ENCODE data around the gene COL17A1.

The COL17A1 gene

DNA sequence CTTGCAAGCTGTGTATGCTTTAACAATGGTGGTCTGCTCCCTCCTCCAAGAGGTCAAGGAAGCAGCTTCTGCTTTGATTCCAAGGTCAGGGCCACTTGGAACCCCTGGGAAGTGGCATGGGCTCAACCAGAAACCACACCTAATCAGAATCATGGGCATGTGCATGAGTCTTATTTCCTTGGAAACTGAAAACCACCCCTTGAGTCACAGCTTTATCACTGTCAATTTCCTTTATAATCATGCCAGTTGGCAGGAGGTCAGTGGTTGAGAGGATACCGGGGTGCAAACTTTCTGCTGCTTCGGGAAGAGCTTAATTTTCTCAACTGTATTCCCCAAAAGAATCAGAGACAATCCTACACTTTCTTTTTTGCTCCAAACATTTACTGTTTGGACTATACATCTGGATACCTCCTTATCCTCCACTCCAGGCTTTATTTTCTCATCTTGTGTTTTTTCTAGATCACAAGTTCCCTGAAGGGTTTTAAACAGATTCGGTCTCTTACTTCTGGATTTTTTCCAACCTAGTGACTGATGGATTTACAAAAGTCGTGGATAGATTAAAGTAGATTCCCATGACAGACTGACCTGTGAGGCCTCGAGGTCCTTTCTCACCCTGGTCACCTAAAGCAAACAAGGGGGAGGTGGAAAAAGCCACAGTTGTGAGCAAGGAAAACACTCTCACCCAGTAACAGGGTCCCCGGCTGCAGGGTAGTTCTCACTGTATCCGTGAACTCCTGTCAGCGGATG, 36.0 kb downstream of the COL17A1 start:
- DNase-seq = no peak

DNA sequence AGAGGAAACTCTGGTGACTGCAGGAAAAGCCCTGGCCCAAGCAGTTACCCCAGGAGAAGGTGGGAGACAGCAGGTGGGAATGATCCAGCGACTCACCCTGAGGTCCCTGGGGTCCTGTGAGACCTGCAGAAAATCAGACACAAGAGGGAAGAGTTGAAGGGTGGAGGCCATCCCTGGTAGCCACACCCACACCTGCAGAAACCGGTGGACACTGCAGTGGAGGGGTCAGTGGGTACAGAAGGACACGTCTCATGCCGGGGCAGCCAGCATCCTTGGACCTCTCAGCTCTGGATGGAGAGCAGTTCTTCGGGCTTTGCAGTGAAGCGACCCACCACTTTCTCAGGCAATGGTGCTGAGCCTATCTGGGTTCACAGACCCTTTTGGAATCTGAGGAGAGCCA, 39.0 kb downstream of the COL17A1 start:
- no peak for DNase-seq

DNA sequence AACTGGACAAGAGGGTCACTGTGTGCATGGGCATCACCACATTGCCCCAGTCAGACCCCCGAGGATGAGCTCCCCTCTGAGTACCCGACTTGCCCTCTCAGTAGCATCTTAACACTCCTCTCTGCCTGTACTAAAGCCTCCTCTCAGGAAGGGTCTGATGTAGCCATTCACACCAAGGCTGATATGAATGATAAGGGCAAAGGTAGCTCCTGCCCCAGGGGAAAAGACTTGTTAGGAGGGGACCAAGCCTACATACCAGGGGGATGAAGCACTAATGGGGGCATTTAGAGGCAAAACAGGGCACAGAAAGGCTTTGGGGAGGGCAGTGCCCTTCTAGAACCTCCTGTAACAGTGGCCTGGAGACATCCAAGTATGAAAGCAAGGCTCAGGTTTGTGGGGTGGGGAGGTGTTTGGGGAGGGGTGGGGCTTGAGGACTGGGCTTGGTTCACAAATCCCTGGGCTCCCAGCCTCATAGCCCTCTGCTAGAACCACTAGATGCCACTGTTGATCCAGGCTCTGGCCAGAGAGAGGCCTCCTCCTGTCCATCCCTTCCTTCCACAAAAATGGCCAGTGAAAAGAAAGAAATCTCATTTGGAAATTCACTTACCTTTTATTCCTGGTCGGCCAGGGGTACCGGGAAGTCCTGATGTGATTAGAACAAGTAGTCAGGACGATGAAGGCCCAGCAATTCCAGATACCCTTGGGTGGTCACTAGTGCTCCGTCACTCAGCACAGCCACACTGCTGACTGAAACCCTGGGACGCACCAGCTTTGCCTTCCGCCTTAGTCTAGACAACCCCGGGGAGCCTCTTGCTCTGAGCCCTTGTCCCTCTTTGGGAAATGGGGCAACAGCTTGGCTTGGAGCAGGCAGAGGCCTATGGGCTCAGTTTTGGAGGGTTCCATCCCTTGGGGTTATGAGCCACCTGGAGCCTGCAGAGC, 40.3 kb downstream of the COL17A1 start:
- DNase-seq = no peak

DNA sequence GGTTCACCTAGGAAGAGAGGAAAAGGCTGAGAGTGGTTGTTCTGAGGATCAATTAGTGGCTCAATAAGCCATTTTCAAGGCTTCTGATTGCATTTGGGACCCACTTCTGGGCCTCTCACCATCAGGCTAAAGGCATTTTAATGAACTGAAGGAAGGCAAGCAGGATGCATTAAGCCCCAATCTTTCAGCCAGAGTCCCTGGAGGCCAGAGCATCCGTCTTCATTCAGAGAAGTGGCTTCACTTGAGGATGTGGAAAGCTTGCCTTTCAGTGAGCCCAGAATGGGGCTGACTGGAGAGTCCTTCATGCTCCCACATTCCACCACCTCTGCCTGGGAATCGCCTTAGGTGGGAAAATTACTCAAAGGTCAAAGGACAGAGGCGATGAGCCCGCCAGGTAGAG, 41.8 kb downstream of the COL17A1 start:
- no peak for DNase-seq

DNA sequence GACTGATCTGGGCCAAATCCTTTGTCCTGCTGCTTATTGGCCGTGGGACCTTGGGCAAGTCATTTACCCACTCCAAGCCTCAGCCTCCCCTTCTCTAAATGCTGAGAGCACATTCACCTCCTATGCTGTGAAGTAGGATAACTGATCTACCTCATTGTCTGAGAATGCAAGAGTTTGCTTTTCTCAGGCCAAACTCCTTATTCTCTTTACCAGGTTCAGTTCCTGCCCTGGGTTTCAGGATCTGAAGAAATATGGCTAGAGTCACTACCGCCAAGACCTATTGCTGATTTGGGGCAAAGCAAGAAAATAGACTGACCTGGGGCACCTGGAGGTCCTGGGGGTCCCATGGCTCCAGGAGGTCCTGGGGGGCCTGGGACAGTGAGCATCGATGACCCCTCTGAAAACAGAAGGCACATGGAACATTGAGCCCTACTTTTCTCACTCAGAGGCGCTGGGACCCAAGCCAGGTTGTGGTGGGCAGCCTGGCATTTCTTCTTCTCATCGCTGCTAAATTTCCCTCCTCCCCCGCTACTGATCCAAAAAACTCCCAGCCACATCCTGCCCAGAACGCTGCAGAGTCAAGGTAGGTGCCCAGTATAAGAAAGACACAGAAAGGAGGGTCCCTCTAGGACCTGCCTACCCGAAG, 42.4 kb downstream of the COL17A1 start:
- DNase-seq = no peak

DNA sequence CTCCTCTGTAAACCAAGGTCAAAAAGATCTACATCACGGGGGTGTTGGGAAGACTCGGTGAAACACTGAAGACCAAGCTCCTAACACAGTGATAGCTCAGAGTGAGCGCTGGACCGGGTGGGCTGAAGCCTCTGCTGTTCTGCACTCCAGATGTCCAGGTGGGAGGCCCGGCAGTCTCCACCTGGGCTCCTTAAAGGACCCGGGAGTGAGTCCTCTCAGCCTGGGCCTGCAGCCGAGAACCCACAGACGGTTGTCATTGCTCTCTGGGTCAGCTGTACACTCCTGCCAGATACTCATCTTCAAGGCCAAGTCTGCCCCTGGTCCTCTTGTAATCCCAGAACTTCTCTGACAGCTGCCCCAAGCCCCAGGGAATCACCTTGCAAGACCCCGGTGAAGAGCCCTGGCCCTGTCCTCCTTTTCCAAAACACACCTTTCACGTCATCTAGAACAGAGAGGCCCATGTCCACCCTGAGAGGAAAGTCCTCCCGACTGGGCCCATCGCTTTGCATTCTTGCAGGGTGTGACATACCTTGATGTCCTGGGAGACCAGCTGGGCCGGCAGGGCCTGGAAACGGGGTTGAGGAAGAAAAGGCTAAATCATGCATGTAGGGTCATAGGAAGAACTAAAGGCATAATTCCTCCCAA, 43.7 kb downstream of the COL17A1 start:
- DNase-seq = no peak

DNA sequence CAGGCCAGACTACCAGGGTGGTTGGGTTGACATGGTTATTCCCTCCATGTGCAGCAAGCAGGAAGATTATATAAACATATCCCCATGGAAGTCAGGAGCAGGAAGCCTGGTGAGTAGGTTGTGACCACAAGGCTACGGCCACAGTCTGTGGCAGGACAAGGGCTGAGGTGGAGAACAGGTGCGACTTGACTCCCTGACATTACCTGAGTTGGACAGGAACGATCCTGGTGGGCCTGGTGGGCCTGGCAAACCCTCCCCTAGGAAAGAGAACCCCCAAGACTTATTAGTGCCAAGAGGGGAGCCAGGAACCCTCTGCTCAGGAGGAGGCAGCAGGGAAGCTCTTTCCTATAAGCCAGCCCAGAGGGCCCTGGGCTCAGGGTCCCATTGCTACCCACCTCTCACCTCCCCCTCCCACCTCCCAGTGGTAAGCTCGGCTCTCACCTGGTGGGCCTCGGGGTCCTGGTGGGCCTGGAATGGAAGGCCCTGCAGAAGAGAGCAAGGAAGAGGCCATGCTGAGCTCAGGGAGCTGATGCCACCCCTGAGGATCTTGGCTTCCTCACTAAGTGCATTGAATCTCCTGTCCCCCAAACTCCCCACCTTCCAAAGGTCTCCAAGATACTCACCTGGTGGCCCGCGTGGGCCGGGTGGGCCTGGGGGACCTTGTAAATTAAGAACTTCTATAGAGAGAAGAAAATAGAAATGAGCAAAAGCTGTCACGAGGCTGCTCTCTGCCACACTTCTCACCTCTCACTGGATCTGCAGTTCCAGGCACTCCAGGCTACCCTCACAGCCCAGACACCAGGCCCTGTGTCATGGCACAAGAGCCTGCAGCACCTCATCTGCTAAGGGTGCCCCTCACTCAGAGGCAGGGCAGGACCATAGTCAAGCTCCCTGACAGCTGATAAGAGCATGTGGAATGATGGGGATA, 44.6 kb downstream of the COL17A1 start:
- no peak for DNase-seq

DNA sequence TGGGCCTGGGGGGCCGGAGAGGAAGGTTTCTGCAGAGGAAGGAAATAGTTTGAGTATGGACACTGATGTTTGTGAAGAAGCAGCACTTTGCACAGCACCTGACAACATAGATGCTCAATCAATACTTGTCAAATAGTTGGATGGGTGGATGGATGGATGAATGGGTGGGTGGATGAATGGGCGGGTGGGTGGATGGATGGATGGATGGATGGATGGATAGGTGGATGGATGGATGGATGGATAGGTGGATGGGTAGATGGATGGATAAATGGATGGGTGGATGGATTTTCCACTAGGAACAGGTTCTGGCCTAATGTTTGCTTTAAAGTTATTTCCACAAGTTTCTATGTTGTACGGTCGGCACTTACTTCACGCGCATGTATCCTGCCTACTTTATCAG, 45.3 kb downstream of the COL17A1 start:
- DNase-seq = no peak

DNA sequence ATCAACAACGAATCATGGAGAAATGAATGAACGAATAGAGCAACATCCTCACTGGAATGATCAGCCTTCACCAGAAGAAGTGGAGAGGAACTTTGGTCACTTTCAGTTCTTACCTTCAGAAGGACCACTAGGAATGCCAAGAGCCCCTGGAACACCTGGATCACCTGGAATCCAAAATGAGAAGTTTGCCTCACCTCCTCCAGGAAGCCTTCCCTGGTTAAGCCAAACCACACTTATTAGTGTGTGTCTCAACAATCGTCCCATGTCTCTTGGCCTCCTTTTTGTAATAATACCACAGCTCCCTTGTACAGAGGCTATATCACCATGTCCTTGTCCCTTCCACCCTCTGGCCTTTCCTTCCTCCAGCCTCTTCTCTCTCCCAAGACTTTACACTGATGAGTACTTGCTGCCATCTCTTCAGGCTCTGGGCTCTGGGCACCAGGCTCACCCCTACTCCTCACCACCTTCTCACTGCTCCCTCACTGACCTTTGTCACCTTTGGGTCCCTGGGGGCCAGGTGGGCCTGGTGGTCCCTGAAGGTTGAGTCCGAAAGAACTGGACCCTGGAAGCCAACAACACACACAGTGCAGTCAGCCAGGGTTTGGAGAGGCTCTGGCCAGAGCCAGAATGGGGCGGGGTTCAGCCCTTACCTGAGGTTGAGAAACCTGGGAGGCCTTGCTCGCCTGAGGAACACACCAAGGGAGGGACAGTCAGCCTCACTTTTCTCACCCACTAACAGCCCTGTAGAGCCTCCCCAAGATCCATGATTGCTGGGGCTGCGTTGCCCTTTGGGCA, 46.5 kb downstream of the COL17A1 start:
- no peak for DNase-seq

DNA sequence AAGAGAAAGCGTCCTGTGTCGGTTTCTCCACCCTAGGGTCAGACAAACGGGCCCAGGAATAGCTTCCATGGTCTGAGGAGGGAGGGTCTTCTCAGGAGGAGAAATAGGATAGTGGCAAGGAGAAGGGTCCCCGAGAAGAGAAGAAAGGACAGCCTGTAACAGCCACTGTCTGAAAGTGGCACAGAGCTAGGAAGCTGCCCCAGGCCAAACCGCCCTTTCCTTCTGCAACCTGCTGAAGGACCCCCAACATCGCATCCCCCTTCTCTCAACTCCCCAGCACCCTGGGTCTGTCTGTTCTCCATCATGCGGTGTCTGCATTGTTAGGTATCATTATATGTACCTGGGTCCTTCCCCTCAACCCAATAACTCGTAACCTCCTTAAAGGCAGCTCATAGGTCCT, 47.1 kb downstream of the COL17A1 start:
- DNase-seq = no peak

DNA sequence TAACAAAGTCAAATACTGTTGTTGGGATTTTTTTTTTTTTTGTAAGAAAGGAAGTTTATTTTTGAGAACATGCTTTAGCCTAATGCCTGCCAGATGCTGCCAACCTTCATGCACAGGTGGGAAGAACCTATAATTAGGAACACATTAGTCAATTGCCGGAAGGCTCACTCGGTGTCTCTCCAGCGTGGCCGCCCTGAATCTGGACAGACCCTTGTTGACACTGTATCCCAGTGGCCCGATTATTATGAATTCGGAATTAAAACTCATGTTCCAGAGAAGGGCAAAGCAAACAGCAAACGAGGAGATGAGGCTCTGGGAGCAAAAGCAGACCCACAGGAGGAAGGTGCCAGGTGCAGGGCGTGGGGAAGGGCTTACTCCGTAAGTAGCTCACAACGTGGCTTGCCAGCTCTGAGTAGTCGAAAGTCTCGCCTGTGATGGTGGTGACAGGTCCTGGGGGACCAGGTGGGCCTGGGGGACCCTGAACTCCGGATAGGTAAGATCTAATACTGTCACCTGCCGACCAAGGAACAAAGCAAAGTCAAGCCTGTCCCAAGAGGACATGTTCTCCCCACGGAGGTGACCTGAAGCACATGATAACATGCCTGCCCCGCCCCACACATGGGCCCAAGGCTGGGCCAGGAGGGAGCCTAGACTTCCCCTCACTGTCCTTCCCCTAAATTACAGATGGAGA, 48.3 kb downstream of the COL17A1 start:
- DNase-seq = no peak

DNA sequence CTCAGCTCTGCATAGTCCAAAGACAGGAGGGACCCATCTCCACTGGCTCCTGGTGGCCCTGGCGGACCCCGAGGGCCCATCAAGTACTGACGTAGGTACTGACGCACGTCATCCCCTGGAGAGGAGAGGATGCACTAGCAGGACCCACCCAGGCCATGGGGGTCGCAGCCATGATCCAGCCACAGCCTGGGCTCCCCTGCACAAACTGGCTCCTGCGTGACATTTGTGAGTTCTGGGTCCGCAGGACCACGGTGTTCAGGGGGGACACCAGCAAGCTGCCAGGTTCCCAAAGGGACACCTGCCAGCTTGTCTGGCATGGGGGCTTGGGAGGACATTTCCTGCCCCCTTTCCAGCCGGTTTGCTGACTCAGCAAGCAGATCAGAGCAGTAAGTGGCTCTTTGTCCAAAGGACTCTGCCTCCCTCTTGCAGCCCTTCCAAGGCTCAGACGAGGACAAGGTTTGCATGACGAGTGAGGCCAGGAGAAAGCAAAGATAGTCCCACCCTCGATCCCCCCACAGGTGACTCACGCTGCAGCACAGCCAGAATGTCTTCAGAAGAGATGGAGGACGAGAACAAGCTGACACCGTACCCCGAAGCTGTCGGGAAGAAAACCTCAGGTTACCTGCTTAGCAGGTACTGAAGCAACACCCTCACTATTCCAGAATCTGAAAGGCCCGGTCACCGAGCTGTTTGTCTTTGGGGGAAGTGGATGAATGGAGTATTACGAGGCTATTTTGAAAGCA, 49.0 kb downstream of the COL17A1 start:
- DNase-seq = no peak

DNA sequence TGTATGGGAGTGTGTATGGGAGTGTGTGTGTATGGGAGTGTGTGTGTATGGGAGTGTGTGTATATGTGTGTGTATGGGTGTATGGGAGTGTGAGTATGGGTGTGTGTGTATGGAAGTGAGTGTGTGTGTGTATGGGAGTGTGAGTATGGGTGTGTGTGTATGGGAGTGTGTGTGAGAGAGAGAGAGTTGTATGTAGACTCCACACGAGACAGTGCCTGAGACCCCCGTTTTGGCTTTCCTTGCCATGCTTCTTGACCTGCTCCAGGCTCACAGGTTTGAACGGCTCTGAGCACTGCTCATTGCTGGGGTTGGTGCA, 49.7 kb downstream of the COL17A1 start:
- DNase-seq = no peak

DNA sequence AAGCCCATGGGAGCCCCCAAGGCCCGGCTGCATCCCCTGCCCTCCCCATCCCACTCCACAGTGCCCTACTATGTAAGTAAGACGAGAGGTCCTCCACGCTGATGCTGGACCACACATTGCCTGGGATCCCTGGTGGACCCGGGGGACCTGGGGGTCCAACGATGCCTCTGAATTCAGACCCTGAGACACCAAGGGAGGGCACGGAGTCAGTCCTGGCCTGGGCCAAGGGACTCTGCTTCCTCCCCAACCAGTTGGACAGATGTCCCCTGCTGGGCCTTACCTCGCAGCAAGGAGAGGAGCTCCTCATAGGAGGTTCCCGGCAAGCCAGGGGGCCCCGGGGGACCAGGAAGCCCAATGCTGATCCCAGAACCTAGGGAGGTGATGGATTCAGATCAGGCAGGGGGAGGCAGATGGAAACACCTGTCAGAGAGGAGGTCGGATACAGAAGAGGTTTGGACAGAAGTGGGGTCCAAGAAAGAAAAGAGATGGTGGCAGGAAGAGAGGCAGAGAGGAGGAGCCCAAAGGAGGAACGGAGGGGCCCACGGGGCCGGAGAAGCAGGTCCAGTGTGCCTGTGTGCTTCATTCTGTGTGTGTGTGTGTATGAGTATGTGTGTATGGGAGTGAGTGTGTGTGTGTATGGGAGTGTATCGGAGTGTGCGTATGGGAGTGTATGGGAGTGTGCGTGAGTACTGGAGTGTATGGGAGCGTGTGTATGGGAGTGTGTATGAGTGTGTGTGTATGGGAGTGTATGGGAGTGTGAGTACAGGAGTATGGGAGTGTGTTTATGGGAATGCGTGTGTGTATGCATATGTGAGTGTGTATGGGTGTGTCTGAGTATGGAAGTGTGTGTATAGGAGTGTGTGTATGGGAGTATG, 50.2 kb downstream of the COL17A1 start:
- no peak for DNase-seq

DNA sequence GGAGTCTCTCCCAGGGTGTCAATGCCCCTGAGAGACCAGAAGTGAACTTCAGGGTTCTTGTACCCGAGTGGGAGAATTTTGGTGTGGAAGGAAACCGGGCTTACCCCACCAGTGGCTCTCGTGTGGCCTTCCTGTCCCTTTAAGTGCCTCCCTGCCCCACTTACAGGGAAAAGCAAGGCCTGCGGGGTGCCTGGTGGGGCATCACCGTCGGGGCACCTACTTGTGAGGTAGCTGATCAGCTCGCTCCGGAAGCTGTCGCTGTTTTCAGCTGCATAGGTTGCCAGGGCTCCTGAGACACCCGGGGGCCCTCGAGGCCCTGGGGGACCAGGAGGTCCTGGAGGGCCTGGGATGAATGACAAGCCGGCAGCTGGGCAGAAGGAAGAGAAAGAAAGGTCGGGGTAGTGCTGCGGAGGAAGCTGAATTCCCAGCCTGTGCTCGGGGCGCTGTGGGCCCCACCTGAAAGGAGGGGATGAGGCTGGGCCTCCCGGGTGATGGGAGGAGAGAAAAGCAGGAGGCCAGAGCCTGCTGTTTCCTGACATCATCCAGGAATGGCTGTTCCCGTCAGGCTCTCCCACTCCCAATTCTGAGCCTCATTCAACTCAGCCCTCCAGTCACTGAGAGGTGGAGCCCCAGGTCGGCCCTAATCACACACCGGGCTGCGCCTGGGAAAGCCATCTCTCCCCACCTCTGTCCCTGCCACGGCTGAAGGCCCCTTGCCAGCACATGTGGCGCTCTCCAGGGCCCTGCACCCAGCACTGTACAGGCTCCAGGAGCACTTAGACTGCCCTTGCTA, 51.1 kb downstream of the COL17A1 start:
- no peak for DNase-seq

DNA sequence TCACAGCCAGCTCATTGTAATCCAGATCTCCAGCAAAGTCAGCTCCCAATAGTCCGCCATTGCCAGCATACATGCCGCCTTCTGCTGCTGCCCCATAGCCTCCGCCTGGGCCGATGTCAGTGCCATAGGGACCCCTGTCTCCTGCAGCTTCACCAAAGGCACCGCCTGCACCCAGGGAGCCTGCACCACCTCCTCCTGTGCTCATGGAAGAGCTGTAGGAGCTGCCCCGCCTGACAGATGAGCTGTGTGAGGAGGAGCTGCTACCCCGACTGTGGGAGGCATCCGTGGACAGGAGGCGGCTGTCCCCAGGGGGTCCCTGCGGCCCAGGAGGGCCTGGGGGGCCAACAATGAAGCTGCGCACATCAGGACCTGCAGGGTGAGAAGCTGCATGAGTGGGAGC, 51.7 kb downstream of the COL17A1 start:
- no peak for DNase-seq

DNA sequence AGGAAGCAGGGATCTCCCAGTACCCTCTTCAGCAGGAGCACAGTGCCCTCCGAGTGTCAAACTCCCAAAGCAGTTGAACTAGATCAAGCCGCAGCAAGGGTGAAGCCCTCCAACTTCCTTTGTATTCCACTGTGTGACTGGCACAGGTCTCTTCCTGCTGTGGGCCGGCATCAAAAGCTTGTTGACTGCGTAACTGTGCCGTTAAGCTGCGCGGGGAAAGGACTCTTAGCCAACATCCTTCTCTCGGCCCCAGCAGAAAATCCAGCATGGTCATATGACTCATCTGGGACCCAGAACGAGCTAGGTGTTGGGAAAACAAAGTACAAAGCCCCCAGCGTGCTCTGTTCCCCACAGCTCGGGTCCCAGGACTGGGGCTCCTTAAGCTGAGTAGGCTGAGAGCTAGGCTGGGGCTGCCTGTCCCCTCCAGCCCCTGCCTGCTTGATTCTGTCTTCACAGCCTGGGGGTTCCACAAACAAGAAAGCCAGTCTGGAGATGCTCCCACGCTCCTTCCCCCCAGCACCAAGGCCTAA, 52.2 kb downstream of the COL17A1 start:
- no peak for DNase-seq
